Measurements from ENCODE around the gene RXRG.
"Not testable (repeated sequence)": the region's sequence is repeated elsewhere in the genome, so short reads cannot be mapped to it uniquely, and the experiment has no call there.

GRCh38 chr1:165459683-165460082 is 14.8 kb upstream of the RXRG start:
- not testable (repeated sequence) for TF ChIP-seq CTCF (IDR thresholded peaks at IDR 0.05; ENCODE audit: borderline replicate concordance, extremely low read depth, low read length, poor library complexity, severe bottlenecking); EZH2 (IDR thresholded peaks at IDR 0.05; ENCODE audit: borderline replicate concordance, low read depth, low read length, severe bottlenecking)
